Measurements from ENCODE around the gene KCTD20. TPM values are rescaled to one million over a fixed set of nuclear protein-coding genes. Genes with fewer than 3 reads are reported as not detected.

Gene KCTD20
- total RNA-seq, 4 donors from 2014 or later = 48.6 to 64.9 (median 51.8) TPM

- DNase-seq (ENCODE audit: low spot score in 2 of 2) = no peak
- Histone ChIP-seq H3K9me3 (no peaks in the 10 kb centered on the region), H3K27ac (no peak overlapping the region), H3K4me3 (no peak overlapping the region), H3K4me1 (peaks cover 0 to 24% (median 3%) of the 10 kb centered on the region in 4 donors), H3K36me3 (peaks cover 0 to 63% (median 13%) of the 10 kb centered on the region in 3 donors), H3K27me3 (no peaks in the 10 kb centered on the region)
- TF ChIP-seq CTCF (IDR thresholded peaks at IDR 0.05) = no peak
- TF ChIP-seq EP300 (IDR thresholded peaks at IDR 0.05) = no peak
- TF ChIP-seq POLR2A (IDR thresholded peaks at IDR 0.05) = no peak
- 78 to 85% methylated on average over 3 of the region's 3 CpGs for WGBS, 2 donors
Measured at GRCh38 chr6:36536873-36537547, 94.2 kb downstream of the KCTD20 start.

GRCh38 chr6:36539814-36540568 lies 97.2 kb downstream of the KCTD20 start:
- Histone ChIP-seq H3K9me3 (no peaks in the 10 kb centered on the region), H3K4me3 (no peak overlapping the region), H3K27me3 (no peaks in the 10 kb centered on the region), H3K4me1 (peaks cover 0 to 37% (median 20%) of the 10 kb centered on the region in 4 donors), H3K27ac (no peak overlapping the region), H3K36me3 (peaks cover 0 to 62% (median 6%) of the 10 kb centered on the region in 3 donors)
- no peak for TF ChIP-seq POLR2A (IDR thresholded peaks at IDR 0.05)
- TF ChIP-seq EP300 (IDR thresholded peaks at IDR 0.05) = no peak
- no peak for TF ChIP-seq CTCF (IDR thresholded peaks at IDR 0.05)
- DNase-seq (ENCODE audit: low spot score in 2 of 2) = no peak
- WGBS, 2 donors = 61 to 63% methylated on average over 4 of the region's 4 CpGs

Small RNA genes within 50 kb of the gene (small RNA-seq; reads per million reads assigned to genes)
- gene RN7SL502P = not detected

Other genes with a start within 250 kb of the KCTD20 start
- gene BRPF3, start 246.3 kb upstream of the KCTD20 start, total RNA-seq = 10 to 100 TPM; 18.4 to 32.7 (median 23.9) TPM
- gene PNPLA1, start 172.9 kb upstream of the KCTD20 start, total RNA-seq = under 1 TPM in 2 of 4 donors, not detected in 2; 0.21 to 0.30 TPM
- not detected for gene BNIP5, start 106.1 kb upstream of the KCTD20 start, total RNA-seq
- 1 to 10 TPM in 3 of 4 donors, under 1 TPM in 1; 0.60 to 9.2 (median 2.9) TPM for gene ETV7, start 55.3 kb upstream of the KCTD20 start, total RNA-seq
- not detected for gene PXT1, start 146 bp upstream of the KCTD20 start, total RNA-seq
- gene STK38, start 104.5 kb downstream of the KCTD20 start, total RNA-seq = 10 to 100 TPM; 38.1 to 61.7 (median 49.1) TPM
- 100 to 1,000 TPM; 185 to 260 (median 221) TPM for gene SRSF3, start 151.4 kb downstream of the KCTD20 start, total RNA-seq
- gene CDKN1A, start 235.7 kb downstream of the KCTD20 start, total RNA-seq = 100 to 1,000 TPM; 112 to 142 (median 124) TPM

All from tibial nerve (tissue), 4 donors.